ENCODE data around the gene P2RX2. TPM values are rescaled to one million over a fixed set of nuclear protein-coding genes. Genes with fewer than 3 reads are reported as not detected.

P2RX2 gene
- total and polyA plus RNA-seq, 2 of the 4 experiments (the other 2 are of a cell fraction), result not detected

DNA sequence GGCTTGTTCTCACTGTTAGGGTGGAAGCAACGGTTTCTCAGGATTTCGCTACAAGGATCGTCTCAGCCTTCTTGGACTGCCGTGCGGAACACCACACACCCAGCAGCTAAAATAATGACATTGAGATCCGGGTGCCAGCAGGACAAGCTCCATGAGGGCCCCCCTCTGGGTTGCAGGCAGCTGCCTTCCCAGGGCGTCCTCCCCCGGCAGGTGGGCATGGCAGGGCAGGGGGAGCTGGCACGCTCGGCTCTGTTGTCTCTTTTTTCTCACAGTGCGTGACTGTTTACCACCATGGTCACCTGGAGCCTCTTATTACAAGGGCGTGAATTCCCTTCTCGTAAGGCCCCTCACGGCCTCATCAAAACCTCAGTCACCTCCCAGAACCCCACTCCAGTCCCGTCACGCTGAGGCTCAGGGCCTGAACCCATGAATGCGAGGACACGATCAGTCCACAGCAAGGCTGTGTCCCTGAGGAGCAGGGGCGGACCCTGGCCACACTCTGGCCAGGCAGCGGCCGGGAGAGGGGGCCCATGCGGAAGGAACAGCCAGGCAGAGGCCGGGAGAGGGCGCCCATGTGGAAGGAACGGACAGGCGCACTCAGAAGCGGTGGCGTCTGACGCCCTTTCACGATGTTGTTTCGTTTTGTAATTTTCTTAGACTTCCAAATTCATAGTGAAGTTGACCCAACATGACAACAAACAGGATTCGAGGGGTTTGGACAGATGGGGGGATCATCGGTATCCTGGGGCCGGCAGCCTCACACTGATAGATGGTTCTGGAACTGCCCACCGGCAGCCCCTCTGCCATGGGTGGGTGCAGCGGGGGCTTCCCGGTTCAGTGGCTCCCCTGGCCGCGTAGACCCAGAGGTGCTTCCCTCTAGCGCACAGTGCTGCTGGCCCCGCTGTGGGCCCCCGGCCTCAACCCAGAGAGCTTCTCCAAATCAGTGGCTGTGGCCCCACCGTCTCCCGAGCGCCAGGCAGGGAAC lies 18.2 kb upstream of the P2RX2 start:
- Histone ChIP-seq H3K36me3 (ENCODE audit: control insufficient read depth, insufficient read depth, low read length) (no peaks in the 10 kb centered on the region), H2BK20ac (ENCODE audit: low read depth, low read length) (no peak overlapping the region), H3K27me3 (ENCODE audit: control insufficient read depth, insufficient read depth, low read length) (peaks cover 19% of the 10 kb centered on the region; the same call in 1 of the 2 replicates), H3K23ac (ENCODE audit: low read depth, low read length) (0 out of 2 replicates have a peak overlapping the region, but pooled peaks have one; percentile 51), H4K91ac (ENCODE audit: insufficient read depth, low read depth, low read length) (no peak overlapping the region; the same call in 1 of the 2 replicates), H3K9me3 (ENCODE audit: control insufficient read depth, insufficient read depth, low read length) (no peaks in the 10 kb centered on the region), H2BK120ac (ENCODE audit: low read depth, low read length) (peak overlapping the region; percentile 61), H2AFZ (replicated peaks; ENCODE audit: low read length, poor library complexity) (peak overlapping the region; percentile 92), H4K5ac (ENCODE audit: low read depth, low read length) (no peak overlapping the region), H3K27ac (ENCODE audit: insufficient read depth, low read length) (no peak overlapping the region), H3K4me3 (ENCODE audit: insufficient read depth, low read depth, low read length) (peak overlapping the region; percentile 34), H3K9ac (ENCODE audit: low read depth, low read length) (peak overlapping the region; percentile 37; the same call in 1 of the 2 replicates), H2AK9ac (replicated peaks; ENCODE audit: low read depth, low read length, poor library complexity) (peak overlapping the region; percentile 82), H4K20me1 (ENCODE audit: insufficient read depth, low read length) (peaks cover 2% of the 10 kb centered on the region; the same call in 1 of the 2 replicates), H2BK5ac (ENCODE audit: low read depth, low read length, poor library complexity, severe bottlenecking) (no peak overlapping the region), H3K56ac (ENCODE audit: extremely low read depth, insufficient read depth, low read length) (no peak overlapping the region), H3K18ac (ENCODE audit: low read depth, low read length) (no peak overlapping the region; the same call in 1 of the 2 replicates), H2AK5ac (ENCODE audit: low read depth, low read length) (0 out of 2 replicates have a peak overlapping the region, but pooled peaks have one; percentile 43), H3K4ac (ENCODE audit: low read depth, low read length) (peak overlapping the region; percentile 68; the same call in 1 of the 2 replicates), H2BK15ac (ENCODE audit: low read depth, low read length) (no peak overlapping the region), H3K14ac (replicated peaks; ENCODE audit: low read depth, low read length) (peak overlapping the region; percentile 93), H3K4me2 (ENCODE audit: low read depth, low read length) (peak overlapping the region; percentile 53), H3K9me1 (ENCODE audit: insufficient read depth, low read length) (0 out of 2 replicates have a peak, but pooled peaks cover 7% of the 10 kb centered on the region), H4K8ac (ENCODE audit: low read depth in 2 of 2, low read length in 2 of 2) (peak overlapping the region in 1 of 2 experiments; percentile 83; a peak in 2 of 4 replicates), H3K79me1 (ENCODE audit: low read depth in 1 of 2, low read length in 2 of 2) (no peaks in the 10 kb centered on the region), H3K4me1 (ENCODE audit: control insufficient read depth, insufficient read depth, low read length) (peaks cover 11% of the 10 kb centered on the region; the same call in 1 of the 2 replicates)
- TF ChIP-seq MAZ (IDR thresholded peaks at IDR 0.05; ENCODE audit: borderline replicate concordance, low read depth, low read length) (peak; percentile 34; the same call in 1 of the 2 replicates), SMC3 (IDR thresholded peaks at IDR 0.05; ENCODE audit: low read depth, low read length) (peak; percentile 70), MAFK (IDR thresholded peaks at IDR 0.05; ENCODE audit: low read depth, low read length) (no peak), CEBPB (IDR thresholded peaks at IDR 0.05; ENCODE audit: low read depth, low read length) (no peak), CTCF (conservative IDR thresholded peaks at IDR 0.05; ENCODE audit: low read depth, low read length) (peak; percentile 82), POLR2A (IDR thresholded peaks at IDR 0.05; ENCODE audit: low read depth, low read length) (no peak), BHLHE40 (IDR thresholded peaks at IDR 0.05; ENCODE audit: low read depth, low read length) (no peak), USF2 (IDR thresholded peaks at IDR 0.05; ENCODE audit: low read depth, low read length) (no peak), RAD21 (IDR thresholded peaks at IDR 0.05; ENCODE audit: low read length) (peak; percentile 73), NFE2L2 (IDR thresholded peaks at IDR 0.05; ENCODE audit: low read depth, low read length) (no peak), MXI1 (IDR thresholded peaks at IDR 0.05; ENCODE audit: borderline replicate concordance, low read depth, low read length) (peak; percentile 33; the same call in 1 of the 2 replicates), CHD1 (IDR thresholded peaks at IDR 0.05; ENCODE audit: low read depth, low read length) (no peak), RCOR1 (IDR thresholded peaks at IDR 0.05; ENCODE audit: insufficient replicate concordance, low read length) (no peak), FOS (IDR thresholded peaks at IDR 0.05; ENCODE audit: low read depth, low read length) (no peak)
- BruUV-seq (replicated peaks), result no TSS peak
- intact Hi-C loops (cut with micrococcal nuclease), result loop anchor here (1.0 kb wide), 2 partner anchors 15 to 38 kb away; no protein-coding TSS in a partner anchor
- in situ Hi-C loops (cut with MboI; ENCODE audit: low sequenced_read_pairs), result no loop called here
- ChIA-PET CTCF (interaction anchor here (0.9 to 1.4 kb wide), 2 partner anchors 14 to 15 kb away, joined by 3 to 7 read pairs; no protein-coding TSS in a partner anchor), POLR2A (ENCODE audit: unreplicated experiment) (no interaction called here)
- peak; percentile 61 for DNase-seq
- ATAC-seq (ENCODE audit: low read depth), result peak; percentile 83
- dilution Hi-C loops (cut with HindIII; ENCODE audit: low sequenced_read_pairs, unreplicated experiment), result no loop called here
- WGBS, 2 experiments (ENCODE audit: extremely low coverage in 2 of 2, insufficient read length in 1 of 2), result 42% methylated on average over 16 of the region's 45 CpGs; no CpG with 5 or more reads in 1 of the 2 experiments

Data from IMR-90 (cell line).